Vagina (tissue), 2 donors: ENCODE data around the gene PLCG1. TPM values are rescaled to one million over a fixed set of nuclear protein-coding genes. Genes with fewer than 3 reads are reported as not detected.
"Not testable (repeated sequence)": the region's sequence is repeated elsewhere in the genome, so short reads cannot be mapped to it uniquely, and the experiment has no call there.

ENCODE experiments used
- DNase-seq, 2 donors: peaks; one replicate each; pipeline ENCODE4 v3.0.0-alpha.2; 2017; ENCODE audit errors: extremely low spot score in 2 of 2
- H3K27ac ChIP-seq: fragments of 200-600 bp; sonication (generic); one replicate; pipeline ENCODE4 v1.5.1; 2019
- H3K27me3 ChIP-seq: fragments of 200-600 bp; sonication (generic); one replicate; pipeline ENCODE4 v1.5.1; 2019
- H3K36me3 ChIP-seq, 2 donors: fragments of 200-600 bp; sonication (generic); one replicate each; pipeline ENCODE4 v1.5.1; 2017 to 2019
- H3K4me1 ChIP-seq: fragments of 200-600 bp; sonication (generic); one replicate; pipeline ENCODE4 v1.5.1; 2019
- H3K4me3 ChIP-seq, 2 donors: fragments of 200-600 bp; sonication (generic); 1 replicate in 1 of 2; 2 replicates in 1 of 2; pipeline ENCODE4 v1.5.1; 2016 to 2019
- H3K9me3 ChIP-seq: fragments of 200-600 bp; sonication (generic); one replicate; pipeline ENCODE4 v1.5.1; 2019
- POLR2A ChIP-seq, 2 donors: fragments of 450-650 bp; IDR thresholded peaks; one replicate each; pipeline ENCODE4 v1.6.1; 2017; ENCODE audit warnings: antibody characterized with exemption in 2 of 2, mild to moderate bottlenecking in 2 of 2, moderate library complexity in 2 of 2
- POLR2AphosphoS5 ChIP-seq, 2 donors: sonication (generic); formaldehyde crosslinking; IDR thresholded peaks; one replicate each; pipeline ENCODE4 v1.9.0; 2017; ENCODE audit warnings: antibody characterized with exemption in 2 of 2, mild to moderate bottlenecking in 2 of 2, low read depth in 1 of 2; ENCODE audit not compliant: insufficient read depth in 1 of 2
- intact Hi-C: fragments of 100-400 bp; cut with DNase I; formaldehyde crosslinking; loops from one replicate; pipeline ENCODE4 v1.15.1; 2023
- total RNA-seq: library from RNA; depleted of rRNA; stranded (reverse); fragments of >200 nt; gene quantifications from one replicate; pipeline ENCODE4 v1.2.3, GENCODE V29; 2016
- TF ChIP-seq, protein P1 (sequence below), 3 experiments: fragments of 450-650 bp in 2 of 3; fragments of 200-600 bp in 1 of 3; sonication (generic) in 1 of 3; IDR thresholded peaks; one replicate each; pipeline ENCODE4 v1.5.1; 2017 to 2019; ENCODE audit warnings: antibody characterized with exemption in 3 of 3, mild to moderate bottlenecking in 2 of 3, moderate library complexity in 2 of 3

PLCG1 gene
- total RNA-seq, 1 donor from 2014 or later, result 138 TPM

DNA sequence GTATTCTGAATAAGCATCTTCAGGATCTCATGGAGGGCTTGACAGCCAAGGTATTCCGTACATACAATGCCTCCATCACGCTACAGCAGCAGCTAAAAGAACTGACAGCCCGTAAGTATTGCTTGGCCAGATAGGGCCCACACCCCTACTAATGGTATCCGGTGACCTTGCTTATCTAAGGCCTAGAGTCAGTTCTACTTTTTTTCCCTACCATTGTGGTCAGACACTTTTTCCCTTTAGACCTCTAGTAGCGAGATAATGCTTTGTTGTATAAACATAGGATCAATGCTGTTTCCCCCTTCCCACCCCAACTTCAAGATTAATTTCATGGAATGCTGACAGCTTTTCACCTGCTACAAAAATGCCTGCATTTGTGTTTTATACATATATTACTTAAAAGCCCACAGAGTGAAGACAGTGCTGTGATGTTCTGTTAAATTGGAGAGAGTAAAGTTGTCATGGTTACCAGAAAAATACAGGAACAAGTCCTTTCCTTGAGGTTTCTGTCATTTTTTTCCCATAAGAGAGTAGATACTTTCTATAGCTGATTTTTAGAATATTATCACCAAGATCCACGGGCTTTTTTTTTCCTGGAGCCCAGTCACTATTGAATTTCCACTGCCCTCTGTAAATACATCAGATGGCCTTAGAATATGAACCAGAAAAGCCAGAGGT is 20.9 kb upstream of the PLCG1 start:
- Histone ChIP-seq H3K36me3 (peaks cover 0 to 79% of the 10 kb centered on the region in 2 donors), H3K4me1 (no peaks in the 10 kb centered on the region), H3K27ac (no peak overlapping the region), H3K4me3 (no peak overlapping the region), H3K27me3 (no peaks in the 10 kb centered on the region), H3K9me3 (no peaks in the 10 kb centered on the region)
- DNase-seq, result no peak
- TF ChIP-seq, protein P1, sequence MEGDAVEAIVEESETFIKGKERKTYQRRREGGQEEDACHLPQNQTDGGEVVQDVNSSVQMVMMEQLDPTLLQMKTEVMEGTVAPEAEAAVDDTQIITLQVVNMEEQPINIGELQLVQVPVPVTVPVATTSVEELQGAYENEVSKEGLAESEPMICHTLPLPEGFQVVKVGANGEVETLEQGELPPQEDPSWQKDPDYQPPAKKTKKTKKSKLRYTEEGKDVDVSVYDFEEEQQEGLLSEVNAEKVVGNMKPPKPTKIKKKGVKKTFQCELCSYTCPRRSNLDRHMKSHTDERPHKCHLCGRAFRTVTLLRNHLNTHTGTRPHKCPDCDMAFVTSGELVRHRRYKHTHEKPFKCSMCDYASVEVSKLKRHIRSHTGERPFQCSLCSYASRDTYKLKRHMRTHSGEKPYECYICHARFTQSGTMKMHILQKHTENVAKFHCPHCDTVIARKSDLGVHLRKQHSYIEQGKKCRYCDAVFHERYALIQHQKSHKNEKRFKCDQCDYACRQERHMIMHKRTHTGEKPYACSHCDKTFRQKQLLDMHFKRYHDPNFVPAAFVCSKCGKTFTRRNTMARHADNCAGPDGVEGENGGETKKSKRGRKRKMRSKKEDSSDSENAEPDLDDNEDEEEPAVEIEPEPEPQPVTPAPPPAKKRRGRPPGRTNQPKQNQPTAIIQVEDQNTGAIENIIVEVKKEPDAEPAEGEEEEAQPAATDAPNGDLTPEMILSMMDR (IDR thresholded peaks at IDR 0.05), result no peak
- TF ChIP-seq POLR2A (IDR thresholded peaks at IDR 0.05) (no peak), POLR2AphosphoS5 (IDR thresholded peaks at IDR 0.05; ENCODE audit: insufficient read depth in 1 of 2, low read depth in 1 of 2) (no peak)
- intact Hi-C loops, result no loop called here

GRCh38 chr20:41118159-41118558 is 19.2 kb upstream of the PLCG1 start:
- intact Hi-C loops, H3K9me3 ChIP-seq, H3K27ac ChIP-seq, H3K4me3 ChIP-seq, DNase-seq, H3K27me3 ChIP-seq, H3K4me1 ChIP-seq: not testable (repeated sequence)
- H3K36me3 ChIP-seq, result peaks cover 0 to 85% of the 10 kb centered on the region in 2 donors

DNA sequence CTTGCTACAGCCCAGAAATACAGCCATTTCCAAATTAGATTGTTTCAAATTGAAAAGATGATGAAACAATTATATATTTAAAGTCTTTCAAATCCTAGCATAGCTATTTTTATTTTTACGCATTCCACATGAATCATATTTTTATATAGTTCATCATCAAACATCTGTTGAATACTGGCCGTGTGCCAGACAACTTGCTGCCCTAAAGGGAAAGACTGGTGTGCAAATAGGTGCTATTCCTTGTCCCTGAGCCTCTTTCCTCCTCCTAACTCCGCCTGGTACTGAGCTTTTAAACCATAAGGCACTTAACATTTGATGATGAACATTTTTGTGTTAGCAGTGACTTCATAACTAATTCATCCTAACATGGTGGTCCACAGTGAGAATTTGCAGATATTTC is 18.7 kb upstream of the PLCG1 start:
- no peak overlapping the region for H3K4me3 ChIP-seq
- no peaks in the 10 kb centered on the region for H3K27me3 ChIP-seq
- intact Hi-C loops, result no loop called here
- no peaks in the 10 kb centered on the region for H3K4me1 ChIP-seq
- no peak for DNase-seq
- H3K9me3 ChIP-seq, result no peaks in the 10 kb centered on the region
- peaks cover 0 to 85% of the 10 kb centered on the region in 2 donors for H3K36me3 ChIP-seq
- TF ChIP-seq POLR2AphosphoS5 (IDR thresholded peaks at IDR 0.05; ENCODE audit: insufficient read depth in 1 of 2, low read depth in 1 of 2) (no peak), POLR2A (IDR thresholded peaks at IDR 0.05) (no peak)
- TF ChIP-seq, protein P1 (IDR thresholded peaks at IDR 0.05), result no peak
- no peak overlapping the region for H3K27ac ChIP-seq

DNA sequence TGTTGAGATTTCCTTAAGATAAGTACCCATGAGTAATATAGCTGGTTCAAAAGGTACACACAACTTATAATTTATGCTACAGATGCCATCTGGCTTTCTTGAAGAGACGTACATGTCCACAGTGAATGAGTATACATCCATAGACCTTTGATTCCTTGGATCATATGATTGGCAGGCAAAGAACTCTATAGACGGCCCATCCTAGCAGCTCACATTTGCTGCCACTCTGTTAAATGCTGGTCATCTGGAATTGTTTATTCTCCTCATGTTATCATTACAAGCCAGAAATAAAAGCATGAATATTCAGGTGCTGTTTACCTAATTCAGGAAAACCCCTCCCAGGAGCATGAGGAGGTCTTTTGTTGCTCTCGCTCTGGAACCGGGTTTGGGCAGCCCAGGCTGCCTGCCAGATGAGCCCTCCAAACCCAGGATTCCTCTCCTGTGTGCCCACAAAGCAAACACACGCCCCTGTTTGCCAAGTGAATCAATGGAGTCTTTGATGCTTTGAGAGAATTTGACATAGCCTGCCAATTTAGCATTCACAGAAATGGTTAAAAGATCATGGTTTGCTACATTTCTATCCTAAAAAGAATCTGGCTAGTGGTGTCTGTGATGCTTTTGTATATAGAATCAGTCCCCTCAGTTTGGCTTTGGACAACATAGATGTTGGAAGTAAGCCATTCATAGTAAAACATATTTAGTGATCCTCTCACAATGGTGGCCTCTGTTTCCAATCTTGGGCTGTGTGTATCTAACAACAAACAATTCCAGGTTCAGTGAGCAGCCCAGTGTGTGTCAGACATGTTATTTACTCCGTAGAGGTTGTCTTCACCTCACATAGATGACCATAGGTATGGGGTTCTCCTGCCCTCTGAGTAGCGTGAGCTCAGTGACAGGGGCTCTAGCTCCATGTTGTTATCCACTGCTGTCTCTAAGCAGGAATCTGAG is 17.5 kb upstream of the PLCG1 start:
- intact Hi-C loops, result no loop called here
- no peak overlapping the region for H3K27ac ChIP-seq
- H3K27me3 ChIP-seq, result no peaks in the 10 kb centered on the region
- H3K9me3 ChIP-seq, result no peaks in the 10 kb centered on the region
- no peak for DNase-seq
- no peak overlapping the region for H3K4me3 ChIP-seq
- TF ChIP-seq, protein P1 (IDR thresholded peaks at IDR 0.05), result no peak
- no peaks in the 10 kb centered on the region for H3K4me1 ChIP-seq
- H3K36me3 ChIP-seq, result peaks cover 0 to 83% of the 10 kb centered on the region in 2 donors

GRCh38 chr20:41121399-41121798 is 15.9 kb upstream of the PLCG1 start:
- TF ChIP-seq POLR2A (IDR thresholded peaks at IDR 0.05) (no peak), POLR2AphosphoS5 (IDR thresholded peaks at IDR 0.05; ENCODE audit: insufficient read depth in 1 of 2, low read depth in 1 of 2) (no peak)
- TF ChIP-seq, protein P1 (IDR thresholded peaks at IDR 0.05), result no peak
- DNase-seq, result no peak
- Histone ChIP-seq H3K36me3 (peaks cover 0 to 76% of the 10 kb centered on the region in 2 donors), H3K4me1 (no peaks in the 10 kb centered on the region), H3K4me3 (no peak overlapping the region), H3K27me3 (no peaks in the 10 kb centered on the region), H3K9me3 (no peaks in the 10 kb centered on the region), H3K27ac (no peak overlapping the region)
- intact Hi-C loops, result no loop called here
